H9 (cell line): Measurements from ENCODE around the gene ITSN1. TPM values are rescaled to one million over a fixed set of nuclear protein-coding genes. Genes with fewer than 3 reads are reported as not detected.

Experiments used
- DNase-seq: peaks from one replicate; pipeline ENCODE4 v3.0.0-alpha.2; 2017
- H2AFZ ChIP-seq: one replicate; pipeline ENCODE4 v1.6.1; 2013; ENCODE audit warnings: mild to moderate bottlenecking, low read length, control low read depth, moderate library complexity
- H2AK5ac ChIP-seq: 2 replicates; pipeline ENCODE4 v1.6.1; 2013; ENCODE audit warnings: low read length, control low read depth, mixed read lengths; ENCODE audit not compliant: insufficient read length
- H2BK120ac ChIP-seq: one replicate; pipeline ENCODE4 v1.6.1; 2013; ENCODE audit warnings: low read depth, mild to moderate bottlenecking, low read length, control low read depth, inconsistent platforms; ENCODE audit not compliant: poor library complexity, severe bottlenecking
- H2BK12ac ChIP-seq: 2 replicates; pipeline ENCODE4 v1.6.1; 2013; ENCODE audit warnings: low read length, control low read depth, mixed read lengths, low read depth; ENCODE audit not compliant: insufficient read length
- H2BK15ac ChIP-seq: 2 replicates; pipeline ENCODE4 v1.6.1; 2013; ENCODE audit warnings: low read depth, low read length, control low read depth
- H2BK20ac ChIP-seq: one replicate; pipeline ENCODE4 v1.6.1; 2013; ENCODE audit warnings: low read depth, mild to moderate bottlenecking, low read length, control low read depth, inconsistent platforms; ENCODE audit not compliant: poor library complexity, severe bottlenecking
- H2BK5ac ChIP-seq: 2 replicates; pipeline ENCODE4 v1.6.1; 2013; ENCODE audit warnings: low read length, control low read depth, mixed read lengths; ENCODE audit not compliant: insufficient read length
- H3K14ac ChIP-seq: 2 replicates; pipeline ENCODE4 v1.6.1; 2013; ENCODE audit warnings: low read length, control low read depth; ENCODE audit not compliant: insufficient read depth
- H3K18ac ChIP-seq: 2 replicates; pipeline ENCODE4 v1.6.1; 2013; ENCODE audit warnings: low read depth, mild to moderate bottlenecking, mixed read lengths, low read length, control low read depth; ENCODE audit not compliant: insufficient read length
- H3K23ac ChIP-seq: 2 replicates; pipeline ENCODE4 v1.6.1; 2013; ENCODE audit warnings: low read length, control low read depth, mixed read lengths, low read depth; ENCODE audit not compliant: insufficient read length
- H3K23me2 ChIP-seq: 2 replicates; pipeline ENCODE4 v1.6.1; 2013; ENCODE audit warnings: low read depth, mild to moderate bottlenecking, mixed read lengths, low read length, control low read depth; ENCODE audit not compliant: insufficient read length, poor library complexity, severe bottlenecking
- H3K27ac ChIP-seq: 2 replicates; pipeline ENCODE4 v1.5.1; 2013; ENCODE audit warnings: low read length, control low read depth, mixed read lengths, low read depth; ENCODE audit not compliant: insufficient read length
- H3K27me3 ChIP-seq: 2 replicates; pipeline ENCODE4 v1.6.1; 2013; ENCODE audit warnings: low read length, control low read depth, inconsistent platforms; ENCODE audit not compliant: insufficient read depth
- H3K4ac ChIP-seq: 2 replicates; pipeline ENCODE4 v1.6.1; 2013; ENCODE audit warnings: low read depth, mild to moderate bottlenecking, control low read depth, inconsistent platforms, low read length, moderate library complexity
- H3K4me1 ChIP-seq: 2 replicates; pipeline ENCODE4 v1.6.1; 2013; ENCODE audit warnings: low read length, control low read depth, inconsistent platforms; ENCODE audit not compliant: insufficient read depth
- H3K4me2 ChIP-seq: 2 replicates; pipeline ENCODE4 v1.6.1; 2013; ENCODE audit warnings: low read length, control low read depth, mixed read lengths; ENCODE audit not compliant: insufficient read length, insufficient read depth
- H3K56ac ChIP-seq: 2 replicates; pipeline ENCODE4 v1.6.1; 2013; ENCODE audit warnings: low read depth, mild to moderate bottlenecking, mixed read lengths, low read length, control low read depth; ENCODE audit not compliant: insufficient read length
- H3K79me1 ChIP-seq: 2 replicates; pipeline ENCODE4 v1.6.1; 2013; ENCODE audit warnings: low read depth, mild to moderate bottlenecking, moderate library complexity, low read length, control low read depth, inconsistent platforms; ENCODE audit not compliant: insufficient read depth, poor library complexity, severe bottlenecking
- H3K79me2 ChIP-seq: 2 replicates; pipeline ENCODE4 v1.6.1; 2013; ENCODE audit warnings: low read length, control low read depth, inconsistent platforms; ENCODE audit not compliant: insufficient read depth
- H3K9ac ChIP-seq: 2 replicates; pipeline ENCODE4 v1.6.1; 2013; ENCODE audit warnings: low read length, control low read depth, mixed read lengths; ENCODE audit not compliant: insufficient read length; ENCODE audit errors: extremely low read depth
- H3K9me3 ChIP-seq: one replicate; pipeline ENCODE4 v1.6.1; 2013; ENCODE audit warnings: low read depth, low read length, inconsistent platforms; ENCODE audit not compliant: control insufficient read depth
- H3T11ph ChIP-seq: one replicate; pipeline ENCODE4 v1.6.1; 2013; ENCODE audit warnings: mild to moderate bottlenecking, low read length, control low read depth, inconsistent platforms
- H4K20me1 ChIP-seq: one replicate; pipeline ENCODE4 v1.6.1; 2013; ENCODE audit not compliant: control insufficient read depth, insufficient read length, insufficient read depth
- H4K5ac ChIP-seq: 2 replicates; pipeline ENCODE4 v1.6.1; 2013; ENCODE audit warnings: low read depth, mild to moderate bottlenecking, mixed read lengths, low read length, control low read depth; ENCODE audit not compliant: insufficient read length
- H4K8ac ChIP-seq: replicated peaks from 2 replicates; pipeline ENCODE4 v1.6.1; 2013; ENCODE audit warnings: low read length, control low read depth, mixed read lengths, low read depth; ENCODE audit not compliant: insufficient read length
- H4K91ac ChIP-seq: 2 replicates; pipeline ENCODE4 v1.6.1; 2013; ENCODE audit warnings: low read depth, mild to moderate bottlenecking, moderate library complexity, mixed read lengths, low read length, control low read depth; ENCODE audit not compliant: insufficient read length
- H3K27ac Mint-ChIP-seq, 3 experiments: 2 replicates in 2 of 3; 3 replicates in 1 of 3; pipeline ENCODE4 v1.8.0; 2020 to 2021; ENCODE audit warnings: mixed read lengths in 3 of 3, mild to moderate bottlenecking in 1 of 3, moderate library complexity in 1 of 3
- H3K27me3 Mint-ChIP-seq: 2 replicates; pipeline ENCODE4 v1.8.0; 2021; ENCODE audit warnings: low read depth, mild to moderate bottlenecking, moderate library complexity, mixed read lengths
- H3K36me3 Mint-ChIP-seq, 3 experiments: 2 replicates in 2 of 3; 3 replicates in 1 of 3; pipeline ENCODE4 v1.8.0; 2020 to 2021; ENCODE audit warnings: low read depth in 3 of 3, mixed read lengths in 3 of 3; ENCODE audit not compliant: insufficient read depth in 1 of 3
- H3K4me1 Mint-ChIP-seq, 2 experiments: 2 replicates each; pipeline ENCODE4 v1.8.0; 2020; ENCODE audit warnings: mixed read lengths in 2 of 2
- H3K4me3 Mint-ChIP-seq, 2 experiments: 2 replicates in 1 of 2; 3 replicates in 1 of 2; pipeline ENCODE4 v1.8.0; 2020 to 2021; ENCODE audit warnings: mild to moderate bottlenecking in 2 of 2, mixed read lengths in 2 of 2, moderate library complexity in 1 of 2
- H3K9me3 Mint-ChIP-seq, 2 experiments: 2 replicates in 1 of 2; 3 replicates in 1 of 2; pipeline ENCODE4 v1.8.0; 2020; ENCODE audit warnings: mild to moderate bottlenecking in 2 of 2, mixed read lengths in 2 of 2, moderate library complexity in 1 of 2
- CTCF ChIP-seq: fragments of 200-600 bp; sonication (generic); conservative IDR thresholded peaks from 3 replicates; pipeline ENCODE4 v1.8.0; 2021; ENCODE audit warnings: antibody characterized with exemption, mild to moderate bottlenecking
- WGBS: extraction: QIAGEN DNeasy Blood & Tissue Kit; methylation state at CpG from one replicate; pipeline ENCODE4 v1.1.7; 2013; ENCODE audit warnings: missing lambda C conversion rate, low lambda C conversion rate, mixed read lengths; ENCODE audit not compliant: insufficient read length; ENCODE audit errors: extremely low coverage; 5-methylcytosine and 5-hydroxymethylcytosine counted together
- total RNA-seq: library from RNA; stranded (reverse); gene quantifications from 2 replicates; pipeline ENCODE4 v1.2.1, GENCODE V29; 2021

ITSN1 gene
- total RNA-seq, 1 experiment from 2014 or later = 94.2 TPM

- H3K9me3 Mint-ChIP-seq = peaks cover 2 to 10% of the 10 kb centered on the region in 2 experiments; a peak in 2 of 5 replicates
- Histone ChIP-seq H3K9me3 (no peaks in the 10 kb centered on the region), H4K91ac (no peak overlapping the region), H2AK5ac (no peak overlapping the region), H3K9ac (no peak overlapping the region), H4K20me1 (peaks cover 3% of the 10 kb centered on the region), H3K4me2 (peak overlapping the region; percentile 4), H2BK20ac (no peak overlapping the region), H3K56ac (no peak overlapping the region), H3K14ac (no peak overlapping the region; the same call in 1 of the 2 replicates), H2AFZ (no peak overlapping the region), H3K18ac (no peak overlapping the region), H2BK12ac (no peak overlapping the region), H3K4ac (no peak overlapping the region), H3K23ac (no peak overlapping the region), H3T11ph (no peak overlapping the region), H4K8ac (peak overlapping the region; percentile 7), H3K4me1 (no peaks in the 10 kb centered on the region; the same call in none of the 2 replicates), H2BK15ac (no peak overlapping the region), H3K23me2 (no peaks in the 10 kb centered on the region), H3K27ac (no peak overlapping the region), H3K79me2 (no peaks in the 10 kb centered on the region), H3K79me1 (no peaks in the 10 kb centered on the region), H2BK5ac (no peak overlapping the region), H4K5ac (no peak overlapping the region), H2BK120ac (no peak overlapping the region), H3K27me3 (no peaks in the 10 kb centered on the region)
- no CpG with 5 or more reads among the region's 20 CpGs for WGBS
- peak; percentile 92 for DNase-seq
- peaks cover 23 to 28% of the 10 kb centered on the region in 2 experiments for H3K4me1 Mint-ChIP-seq
- H3K27me3 Mint-ChIP-seq = peaks cover 5% of the 10 kb centered on the region
- peak; percentile 67 for TF ChIP-seq CTCF
- H3K36me3 Mint-ChIP-seq = no peaks in the 10 kb centered on the region
- H3K4me3 Mint-ChIP-seq = peak overlapping the region; percentile 21 to 35; a peak in 4 of 5 replicates
- H3K27ac Mint-ChIP-seq = peak overlapping the region in 2 of 3 experiments; percentile 9 to 85; a peak in 2 of 7 replicates
Observed at GRCh38 chr21:33894736-33895288, 252.5 kb downstream of the ITSN1 start.
